ENCODE results near the gene FOXP1. TPM values are rescaled to one million over a fixed set of nuclear protein-coding genes. Genes with fewer than 3 reads are reported as not detected.
A peak's percentile ranks its signal among the peaks of the same experiment; 100 is the strongest.

The FOXP1 gene
- total and polyA plus RNA-seq, 8 donors, result 13.4 to 74.1 (median 44.1) TPM

- intact Hi-C loops (cut with DNase I), result no loop called here
- FAIRE-seq (no peak), ATAC-seq (no peak), DNase-seq (no peak)
- WGBS, 2 donors, result 31 to 37% methylated on average over 7 of the region's 7 CpGs
- H3K36me3 ChIP-seq, result no peaks in the 10 kb centered on the region
- TF ChIP-seq, protein P1, sequence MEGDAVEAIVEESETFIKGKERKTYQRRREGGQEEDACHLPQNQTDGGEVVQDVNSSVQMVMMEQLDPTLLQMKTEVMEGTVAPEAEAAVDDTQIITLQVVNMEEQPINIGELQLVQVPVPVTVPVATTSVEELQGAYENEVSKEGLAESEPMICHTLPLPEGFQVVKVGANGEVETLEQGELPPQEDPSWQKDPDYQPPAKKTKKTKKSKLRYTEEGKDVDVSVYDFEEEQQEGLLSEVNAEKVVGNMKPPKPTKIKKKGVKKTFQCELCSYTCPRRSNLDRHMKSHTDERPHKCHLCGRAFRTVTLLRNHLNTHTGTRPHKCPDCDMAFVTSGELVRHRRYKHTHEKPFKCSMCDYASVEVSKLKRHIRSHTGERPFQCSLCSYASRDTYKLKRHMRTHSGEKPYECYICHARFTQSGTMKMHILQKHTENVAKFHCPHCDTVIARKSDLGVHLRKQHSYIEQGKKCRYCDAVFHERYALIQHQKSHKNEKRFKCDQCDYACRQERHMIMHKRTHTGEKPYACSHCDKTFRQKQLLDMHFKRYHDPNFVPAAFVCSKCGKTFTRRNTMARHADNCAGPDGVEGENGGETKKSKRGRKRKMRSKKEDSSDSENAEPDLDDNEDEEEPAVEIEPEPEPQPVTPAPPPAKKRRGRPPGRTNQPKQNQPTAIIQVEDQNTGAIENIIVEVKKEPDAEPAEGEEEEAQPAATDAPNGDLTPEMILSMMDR (IDR thresholded peaks at IDR 0.05), result no peak
- peaks cover 15 to 44% (median 37%) of the 10 kb centered on the region in 3 donors for H3K4me1 ChIP-seq
- peak overlapping the region in 2 of 4 donors; percentile 10 to 24 for H3K4me3 ChIP-seq
- peak overlapping the region in 3 of 4 donors; percentile 12 to 98 (median 96) for H3K27ac ChIP-seq
- no peaks in the 10 kb centered on the region for H3K27me3 ChIP-seq
- no peaks in the 10 kb centered on the region for H3K9me3 ChIP-seq
Measured at GRCh38 chr3:71579326-71579934, 4.1 kb downstream of the FOXP1 start.

DNA sequence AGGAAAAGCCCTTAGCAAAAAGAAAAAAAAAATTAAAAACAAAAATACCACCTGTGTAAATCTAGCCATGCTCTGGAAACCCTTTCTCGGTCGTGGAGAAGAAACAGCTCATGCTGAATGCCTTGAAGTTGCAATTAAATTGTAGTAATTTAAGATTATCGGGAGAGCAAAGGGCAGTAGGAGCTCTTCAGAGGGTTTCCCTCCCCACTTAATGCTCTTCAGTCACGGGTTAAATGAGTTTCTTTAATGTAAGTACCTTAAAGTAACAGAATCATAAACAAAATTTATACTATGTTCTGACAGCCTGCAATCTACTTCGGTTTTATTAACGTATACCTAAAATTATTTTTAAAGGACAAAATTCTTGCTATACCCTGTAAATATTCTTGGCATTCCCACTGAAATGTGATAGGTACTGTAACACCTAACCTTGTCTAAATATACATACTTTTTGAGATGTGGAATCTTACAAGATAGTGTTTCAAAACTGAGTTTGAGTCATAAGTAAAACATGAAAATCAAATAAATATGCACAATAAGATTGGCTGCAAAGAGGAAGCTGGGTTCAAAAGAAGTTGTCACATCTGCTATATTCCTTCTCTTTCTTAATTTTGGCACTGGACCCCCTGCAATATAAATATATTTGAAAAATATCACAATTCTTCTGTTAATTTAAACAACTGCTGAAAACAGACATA is 5.3 kb downstream of the FOXP1 start:
- peaks cover 15 to 44% (median 37%) of the 10 kb centered on the region in 3 donors for H3K4me1 ChIP-seq
- H3K27me3 ChIP-seq, result no peaks in the 10 kb centered on the region
- DNase-seq (no peak), ATAC-seq (no peak), FAIRE-seq (peak; percentile 47)
- H3K36me3 ChIP-seq, result no peaks in the 10 kb centered on the region
- WGBS, 2 donors, result 32 to 37% methylated on average over 6 of the region's 6 CpGs
- H3K9me3 ChIP-seq, result no peaks in the 10 kb centered on the region
- peak overlapping the region in 2 of 4 donors; percentile 30 to 55 for H3K27ac ChIP-seq
- TF ChIP-seq, protein P1 (IDR thresholded peaks at IDR 0.05), result no peak
- intact Hi-C loops (cut with DNase I), result no loop called here
- H3K4me3 ChIP-seq, result peak overlapping the region in 1 of 4 donors; percentile 2

- no peaks in the 10 kb centered on the region for H3K36me3 ChIP-seq
- no peaks in the 10 kb centered on the region for H3K9me3 ChIP-seq
- no peak for FAIRE-seq
- DNase-seq, result no peak
- TF ChIP-seq, protein P1 (IDR thresholded peaks at IDR 0.05), result no peak
- H3K27ac ChIP-seq, result peak overlapping the region in 1 of 4 donors; percentile 3
- H3K4me1 ChIP-seq, result peaks cover 15 to 44% (median 37%) of the 10 kb centered on the region in 3 donors
- no peak overlapping the region for H3K4me3 ChIP-seq
- H3K27me3 ChIP-seq, result no peaks in the 10 kb centered on the region
- no peak for ATAC-seq
- WGBS, 2 donors, result 41 to 43% methylated on average over 5 of the region's 5 CpGs
- intact Hi-C loops (cut with DNase I), result no loop called here
Measured at GRCh38 chr3:71577011-71577410, 6.5 kb downstream of the FOXP1 start.

GRCh38 chr3:71575433-71575832 is 8.1 kb downstream of the FOXP1 start:
- Histone ChIP-seq H3K9me3 (no peaks in the 10 kb centered on the region), H3K4me1 (peaks cover 15 to 41% (median 35%) of the 10 kb centered on the region in 3 donors), H3K4me3 (no peak overlapping the region), H3K27me3 (no peaks in the 10 kb centered on the region), H3K27ac (no peak overlapping the region), H3K36me3 (no peaks in the 10 kb centered on the region)
- TF ChIP-seq, protein P1 (IDR thresholded peaks at IDR 0.05), result no peak
- ATAC-seq (no peak), DNase-seq (no peak), FAIRE-seq (no peak)
- WGBS, 2 donors, result 93 to 95% methylated on average over 2 of the region's 2 CpGs
- intact Hi-C loops (cut with DNase I), result no loop called here

- no peak for ATAC-seq
Measured at GRCh38 chr3:71573181-71573580, 10.3 kb downstream of the FOXP1 start.

More at GRCh38 chr3:71573181-71573580, 10.3 kb downstream of the FOXP1 start:
- Histone ChIP-seq H3K27ac (no peak overlapping the region), H3K36me3 (no peaks in the 10 kb centered on the region), H3K4me1 (peaks cover 0 to 21% (median 13%) of the 10 kb centered on the region in 3 donors), H3K9me3 (no peaks in the 10 kb centered on the region), H3K4me3 (no peak overlapping the region), H3K27me3 (no peaks in the 10 kb centered on the region)
- 91 to 92% methylated on average over 5 of the region's 5 CpGs for WGBS, 2 donors
- DNase-seq (no peak), FAIRE-seq (no peak)
- TF ChIP-seq, protein P1 (IDR thresholded peaks at IDR 0.05), result no peak
- intact Hi-C loops (cut with DNase I), result no loop called here
